Stimulated activated CD8-positive, alpha-beta memory T cell treated with anti-CD3 and anti-CD28 coated beads, Interleukin-15, amount 100 ng/mL, for 1 hour (primary cell): ENCODE data around the gene FNDC3A.
"Not testable (repeated sequence)": the region's sequence is repeated elsewhere in the genome, so short reads cannot be mapped to it uniquely, and the experiment has no call there.

Source experiments
- DNase-seq: peaks from one replicate; pipeline ENCODE4 v3.0.0-alpha.2; 2020; ENCODE audit warnings: low read depth

FNDC3A gene

DNA sequence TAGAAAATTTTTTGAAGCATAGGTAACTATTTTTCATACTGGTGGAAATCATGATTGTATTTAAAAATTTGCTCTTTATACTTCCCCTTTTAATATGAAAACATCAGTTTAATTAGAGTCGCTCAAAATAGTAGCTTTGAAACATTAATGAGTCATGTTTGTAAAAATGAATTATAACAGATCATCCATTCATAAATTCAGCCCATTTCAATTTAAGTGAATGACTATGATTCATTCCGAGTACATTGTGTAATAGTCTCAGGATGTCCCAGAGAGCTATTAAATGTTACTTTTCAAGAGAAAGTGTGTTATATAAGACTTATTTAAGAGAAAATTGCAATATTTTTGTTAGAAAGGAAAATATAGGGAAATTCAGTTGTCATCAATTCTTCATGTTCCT lies 111.0 kb downstream of the FNDC3A start:
- no peak for DNase-seq

DNA sequence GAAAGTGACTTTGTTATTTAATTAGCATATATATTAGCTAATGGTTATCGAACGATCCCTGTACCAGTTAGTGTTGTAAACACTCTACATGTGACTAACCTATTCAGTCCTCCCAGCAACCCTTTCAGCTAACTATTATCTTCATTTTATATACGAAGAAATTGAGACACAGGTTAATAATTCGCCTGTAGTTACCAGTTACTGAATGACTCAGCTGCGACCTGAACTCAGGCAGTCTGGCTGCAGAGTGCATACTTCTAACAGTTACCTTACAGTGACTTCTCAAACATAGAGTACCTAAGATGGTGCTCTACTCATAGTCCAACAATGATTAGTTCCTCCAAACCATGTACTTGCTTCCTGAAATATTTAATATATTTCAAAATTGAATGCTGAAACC lies 117.7 kb downstream of the FNDC3A start:
- DNase-seq = no peak

DNA sequence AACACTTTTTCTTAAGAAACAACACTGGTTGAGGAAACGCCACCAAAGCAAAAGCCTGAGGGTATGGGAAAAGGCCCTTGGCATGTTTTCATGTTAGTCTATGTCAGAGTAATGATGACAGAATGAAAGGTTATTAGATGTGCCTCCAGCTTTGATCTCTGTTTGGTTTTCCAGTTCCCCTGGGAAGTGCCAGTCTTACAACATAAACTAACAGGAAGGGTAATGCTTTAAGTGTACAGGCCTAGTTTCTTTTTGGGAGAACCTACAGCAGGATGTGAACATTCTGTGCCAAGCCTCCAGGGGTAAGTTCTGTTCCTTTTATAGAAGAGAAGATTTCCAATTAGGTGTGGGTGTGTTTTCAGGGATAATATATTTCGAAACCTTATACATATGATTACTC lies 121.7 kb downstream of the FNDC3A start:
- no peak for DNase-seq

GRCh38 chr13:49098198-49098597 lies 122.5 kb downstream of the FNDC3A start:
- no peak for DNase-seq

DNA sequence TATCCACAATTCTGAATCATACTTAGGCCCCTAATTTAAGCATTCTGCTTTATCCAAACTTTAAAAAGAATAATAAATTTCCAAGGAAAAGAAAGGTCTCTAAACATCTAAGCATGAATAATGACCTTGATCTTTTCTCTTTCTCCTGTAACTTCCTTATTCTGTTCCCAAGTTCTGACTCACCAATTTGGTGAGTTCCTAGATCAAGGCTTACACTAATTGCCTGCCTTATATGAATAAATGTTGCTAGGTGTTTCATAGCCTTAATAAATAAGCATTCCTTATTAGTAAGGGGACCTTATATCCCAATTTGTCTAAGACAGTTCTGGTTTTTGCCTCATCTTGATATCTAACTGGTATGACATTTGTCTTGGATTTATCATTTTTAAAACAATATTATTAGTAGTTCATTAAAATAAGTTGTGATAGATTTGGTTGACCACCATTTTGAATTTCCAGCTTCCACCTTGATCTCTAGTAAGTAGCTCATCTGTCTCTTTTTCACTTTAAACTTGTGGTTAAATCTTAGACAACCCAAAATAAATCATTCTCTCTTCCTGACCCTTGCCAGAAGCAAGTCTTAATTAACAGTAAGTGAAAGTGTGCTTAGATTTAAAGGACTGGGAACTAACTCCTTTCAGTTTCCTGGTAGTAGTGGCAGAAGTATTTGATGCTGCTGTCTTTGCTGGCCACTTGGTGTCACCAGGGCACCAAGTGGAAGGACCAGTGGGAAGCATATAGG lies 123.2 kb downstream of the FNDC3A start:
- no peak for DNase-seq

GRCh38 chr13:49099513-49099877 lies 123.8 kb downstream of the FNDC3A start:
- DNase-seq = no peak

- no peak for DNase-seq
Measured at GRCh38 chr13:49100637-49101570, 125.2 kb downstream of the FNDC3A start.

- DNase-seq = no peak
Measured at GRCh38 chr13:49108196-49108595, 132.5 kb downstream of the FNDC3A start.

GRCh38 chr13:49110122-49110912 lies 134.6 kb downstream of the FNDC3A start:
- peak; percentile 49 for DNase-seq

- no peak for DNase-seq
Measured at GRCh38 chr13:49110913-49111170, 135.1 kb downstream of the FNDC3A start.

- DNase-seq = no peak
Measured at GRCh38 chr13:49112782-49113525, 137.2 kb downstream of the FNDC3A start.

DNA sequence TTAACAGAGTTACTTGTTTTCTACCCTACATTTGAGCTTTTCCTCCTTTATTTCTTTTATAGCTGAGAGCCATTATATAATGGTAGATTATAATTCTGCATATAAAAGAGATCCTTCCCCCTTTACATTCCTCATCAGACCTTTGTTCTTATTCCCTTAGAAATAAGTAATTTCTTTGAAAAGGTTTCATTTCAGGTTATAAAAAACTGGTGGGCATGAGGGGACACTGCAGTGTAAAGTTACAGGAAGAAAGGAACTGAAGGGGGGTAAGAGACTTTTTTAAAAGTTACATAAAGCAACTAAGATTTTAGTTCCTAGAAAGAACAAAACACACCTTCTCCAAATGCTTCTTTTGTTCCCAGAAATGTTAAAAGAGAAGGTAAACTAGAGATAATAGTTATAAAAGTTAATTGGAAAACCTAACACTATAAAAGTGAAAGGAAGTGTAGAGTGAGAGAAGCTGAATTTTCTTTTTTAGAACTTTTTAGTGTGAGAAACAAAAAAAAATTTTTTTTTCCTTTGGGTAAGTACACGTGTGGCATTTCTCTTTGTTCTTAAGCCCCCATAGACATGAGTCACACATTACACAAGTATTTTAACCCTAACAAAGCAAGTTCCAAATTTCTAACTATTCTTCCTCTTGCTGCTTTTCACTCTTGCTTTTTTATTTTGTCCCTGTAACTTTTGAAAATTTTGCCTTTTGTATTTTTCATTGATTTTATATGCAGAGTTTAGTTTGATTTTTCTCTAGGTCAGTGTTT lies 138.0 kb downstream of the FNDC3A start:
- DNase-seq = no peak

DNA sequence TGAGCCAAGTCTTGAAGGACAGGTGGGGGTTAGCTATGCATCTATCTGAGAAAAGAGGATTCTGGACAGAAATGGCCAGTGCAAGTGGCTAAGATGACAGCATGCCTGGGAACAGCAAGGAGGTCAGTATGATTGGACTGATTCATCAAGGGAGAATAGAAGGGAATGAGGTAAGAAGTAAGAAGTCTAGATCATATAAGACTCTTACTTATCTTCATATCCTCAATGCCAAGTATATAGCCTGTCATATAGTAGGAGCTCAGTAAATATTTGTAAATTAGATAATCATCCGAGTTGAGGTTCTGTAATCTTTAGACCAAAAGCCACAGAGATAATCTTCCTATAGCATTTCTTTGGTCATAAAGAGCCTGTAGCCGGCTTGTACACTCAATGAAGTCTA lies 141.2 kb downstream of the FNDC3A start:
- DNase-seq = no peak

DNA sequence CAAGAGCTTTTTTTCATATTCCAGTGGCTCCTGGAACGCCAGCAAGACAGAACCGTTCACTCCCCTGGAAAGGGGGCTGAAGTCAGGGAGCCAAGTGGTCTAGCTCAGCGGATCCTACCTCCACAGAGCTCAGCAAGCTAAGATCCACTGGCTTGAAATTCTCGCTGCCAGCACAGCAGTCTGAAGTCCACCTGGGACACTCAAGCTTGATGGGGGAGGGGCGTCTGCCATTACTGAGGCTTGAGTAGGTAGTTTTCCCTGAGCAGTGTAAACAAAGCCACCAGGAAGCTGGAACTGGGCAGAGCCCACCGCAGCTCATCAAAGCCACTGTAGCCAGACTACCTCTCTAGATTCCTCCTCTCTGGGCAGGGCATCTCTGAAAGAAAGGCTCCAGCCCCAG lies 142.7 kb downstream of the FNDC3A start:
- DNase-seq = not testable (repeated sequence)

DNA sequence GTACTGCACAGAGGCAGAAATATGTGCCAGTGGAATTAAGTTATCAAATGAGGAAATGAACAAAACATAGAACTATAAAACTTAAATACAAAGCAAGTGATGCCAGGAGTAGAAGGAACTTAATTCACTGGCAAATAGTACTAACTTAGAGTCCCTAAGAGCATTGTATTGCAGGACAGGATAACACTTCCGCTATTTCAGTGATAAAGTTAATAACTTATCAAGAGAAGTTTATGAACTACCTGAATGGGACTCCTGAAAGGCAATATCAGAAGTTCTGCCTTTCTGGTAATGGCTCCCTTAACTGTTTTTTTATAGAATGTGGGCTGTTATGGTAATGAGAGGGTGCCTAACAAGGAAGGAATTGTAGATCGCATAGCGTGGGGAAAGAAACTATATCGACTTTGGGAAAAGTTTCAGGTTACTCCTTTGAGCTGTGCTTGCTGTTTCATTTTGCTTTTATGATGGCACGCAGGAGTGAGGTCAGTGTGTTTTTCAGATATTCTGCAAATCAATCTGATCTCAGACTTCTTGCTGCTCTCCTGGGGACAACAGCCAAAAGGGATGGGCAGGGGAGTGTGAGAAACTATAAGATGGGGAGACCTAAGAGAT lies 149.1 kb downstream of the FNDC3A start:
- DNase-seq = no peak

DNA sequence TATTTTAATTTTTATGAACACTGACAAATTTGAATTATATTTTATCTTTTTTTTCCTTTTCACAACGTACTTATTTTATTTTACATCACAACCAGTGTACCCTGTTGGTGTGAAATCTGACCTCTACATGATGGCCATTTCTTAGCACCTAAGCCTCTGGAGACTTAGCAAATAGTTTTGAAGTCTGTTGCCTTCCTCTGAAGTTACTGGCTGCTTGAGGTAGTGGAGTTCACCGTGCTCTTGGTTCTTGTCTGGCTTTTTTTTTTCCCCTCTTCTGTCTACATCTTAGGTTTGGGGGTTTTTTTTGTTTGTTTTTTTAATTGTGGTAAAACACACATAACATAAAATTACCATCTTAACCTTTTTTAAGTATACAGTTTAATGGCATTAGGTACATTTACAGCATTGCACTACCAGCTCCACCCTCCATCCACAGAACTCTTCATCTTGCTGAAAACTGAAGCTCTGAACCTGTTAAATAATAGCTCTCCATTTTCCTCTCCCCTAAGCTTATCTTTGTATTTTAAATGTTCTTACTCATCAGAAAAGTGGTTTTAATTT lies 150.3 kb downstream of the FNDC3A start:
- DNase-seq = no peak

DNA sequence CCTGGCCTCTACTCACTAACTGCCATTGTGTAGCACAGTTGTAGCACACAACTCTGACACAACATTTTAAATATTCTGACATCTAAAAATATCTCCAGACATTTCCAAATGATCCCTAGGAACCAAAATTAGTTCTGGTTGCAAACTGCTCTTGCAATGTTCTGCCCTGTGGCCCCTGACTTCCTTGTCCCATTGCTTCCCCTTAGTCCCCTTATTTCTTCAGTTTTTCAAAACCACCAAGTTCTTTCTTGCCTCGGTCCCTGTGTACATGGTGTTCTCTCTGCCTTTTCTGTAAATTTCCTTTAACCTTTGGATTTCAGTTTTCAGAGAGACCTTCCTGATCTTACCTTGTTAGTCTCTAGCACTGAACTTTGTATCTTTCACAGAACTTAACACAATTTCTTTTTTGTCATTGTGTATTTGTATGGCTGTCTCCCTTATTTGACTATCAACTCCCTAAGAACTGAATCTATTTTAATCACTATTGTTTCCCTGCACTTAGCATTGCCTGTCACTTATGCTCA lies 156.8 kb downstream of the FNDC3A start:
- no peak for DNase-seq

DNA sequence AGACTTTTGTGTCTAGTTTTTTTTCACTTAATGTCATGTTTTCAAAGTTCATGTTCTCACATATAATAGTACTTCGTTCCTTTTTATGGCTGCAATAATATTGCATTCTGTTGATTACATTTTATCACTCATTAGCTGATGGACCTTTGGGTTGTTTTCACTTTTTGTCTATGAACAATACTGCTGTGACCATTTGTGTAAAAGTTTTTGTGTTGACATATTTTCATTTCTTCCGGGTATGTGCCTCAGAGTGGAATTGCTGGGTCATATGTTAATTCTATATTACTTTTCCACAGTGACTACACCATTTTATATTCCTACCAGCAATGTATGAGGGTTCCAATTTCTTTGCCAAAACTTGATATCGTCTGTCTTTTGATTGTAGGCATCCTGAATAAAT lies 158.6 kb downstream of the FNDC3A start:
- no peak for DNase-seq

DNA sequence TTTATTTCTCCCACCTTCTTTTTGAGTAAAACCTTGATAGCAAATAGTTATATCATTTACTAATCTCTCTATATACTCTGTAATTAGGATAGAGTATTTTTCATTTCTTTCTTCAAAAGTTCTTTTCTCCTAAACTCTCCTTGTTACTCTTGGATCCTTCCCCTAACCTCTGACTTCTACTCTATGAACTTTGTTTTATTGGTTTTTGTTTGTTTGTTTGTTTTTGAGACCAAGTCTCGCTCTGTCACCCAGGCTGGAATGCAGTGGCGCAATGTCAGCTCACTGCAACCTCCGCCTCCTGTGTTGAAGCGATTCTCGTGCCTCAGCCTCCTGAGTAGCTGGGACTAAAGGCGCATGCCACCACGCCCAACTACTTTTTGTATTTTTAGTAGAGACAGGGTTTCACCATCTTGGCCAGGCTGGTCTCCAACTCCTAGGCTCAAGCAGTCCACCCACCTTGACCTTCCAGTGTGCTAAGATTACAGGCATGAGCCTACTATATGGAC lies 161.5 kb downstream of the FNDC3A start:
- not testable (repeated sequence) for DNase-seq
